Liver (tissue), 9 donors: Measurements from ENCODE around the gene CARMIL3. TPM values are rescaled to one million over a fixed set of nuclear protein-coding genes. Genes with fewer than 3 reads are reported as not detected.

Source experiments
- DNase-seq: peaks from one replicate; pipeline ENCODE4 v3.0.0-alpha.2; 2017; ENCODE audit warnings: low spot score
- H3K27ac ChIP-seq, 2 donors: one replicate each; pipeline ENCODE4 v1.7.0; 2013; ENCODE audit warnings: inconsistent platforms in 2 of 2, low read length in 2 of 2, control low read depth in 1 of 2, low read depth in 1 of 2, mild to moderate bottlenecking in 1 of 2
- H3K27me3 ChIP-seq, 4 donors: one replicate each; pipeline versions ENCODE4 v1.6.1 to v1.7.0; 2013; ENCODE audit warnings: low read length in 3 of 4, inconsistent platforms in 1 of 4, mild to moderate bottlenecking in 1 of 4, moderate library complexity in 1 of 4; ENCODE audit not compliant: control insufficient read depth in 4 of 4, insufficient read depth in 4 of 4
- H3K36me3 ChIP-seq, 4 donors: one replicate each; pipeline versions ENCODE4 v1.6.1 to v1.7.0; 2013; ENCODE audit warnings: low read length in 3 of 4, mild to moderate bottlenecking in 3 of 4, low read depth in 1 of 4, moderate library complexity in 1 of 4; ENCODE audit not compliant: control insufficient read depth in 4 of 4, insufficient read depth in 3 of 4
- H3K4me1 ChIP-seq, 4 donors: one replicate each; pipeline versions ENCODE4 v1.6.1 to v1.7.0; 2013; ENCODE audit warnings: low read length in 3 of 4, mild to moderate bottlenecking in 3 of 4, moderate library complexity in 1 of 4; ENCODE audit not compliant: control insufficient read depth in 4 of 4, insufficient read depth in 4 of 4
- H3K4me3 ChIP-seq, 3 donors: one replicate each; pipeline versions ENCODE4 v1.6.1 to v1.7.0; 2013; ENCODE audit warnings: low read length in 3 of 3, control low read depth in 1 of 3, low read depth in 1 of 3, mild to moderate bottlenecking in 1 of 3
- H3K9ac ChIP-seq, 2 donors: one replicate each; pipeline ENCODE4 v1.7.0; 2013; ENCODE audit warnings: low read length in 2 of 2, mild to moderate bottlenecking in 2 of 2, moderate library complexity in 2 of 2, control low read depth in 1 of 2, low read depth in 1 of 2
- H3K9me3 ChIP-seq, 4 donors: one replicate each; pipeline versions ENCODE4 v1.6.1 to v1.7.0; 2013; ENCODE audit warnings: low read length in 3 of 4; ENCODE audit not compliant: control insufficient read depth in 4 of 4
- CTCF ChIP-seq: fragments of 150-350 bp; IDR thresholded peaks from 2 replicates; pipeline ENCODE4 v1.5.1; 2017; ENCODE audit warnings: improper control_type of control experiment, low read depth, low read length; ENCODE audit not compliant: missing input control
- EGR1 ChIP-seq, 2 donors: IDR thresholded peaks; 2 replicates each; pipeline ENCODE4 v1.6.1; 2016 to 2018; ENCODE audit warnings: antibody characterized with exemption in 2 of 2, low read depth in 2 of 2
- FOXA1 ChIP-seq: IDR thresholded peaks from 2 replicates; pipeline ENCODE4 v1.6.1; 2016; ENCODE audit warnings: antibody characterized with exemption
- FOXA2 ChIP-seq: IDR thresholded peaks from 2 replicates; pipeline ENCODE4 v1.6.1; 2016; ENCODE audit warnings: antibody characterized with exemption
- GABPA ChIP-seq, 2 donors: IDR thresholded peaks in 1 of 2; conservative IDR thresholded peaks in 1 of 2; 2 replicates each; pipeline ENCODE4 v1.6.1; 2016; ENCODE audit warnings: antibody characterized with exemption in 2 of 2, mild to moderate bottlenecking in 1 of 2, moderate library complexity in 1 of 2
- HNF4G ChIP-seq: IDR thresholded peaks from 2 replicates; pipeline ENCODE4 v1.6.1; 2016; ENCODE audit warnings: antibody characterized with exemption
- JUND ChIP-seq, 2 donors: IDR thresholded peaks; 2 replicates each; pipeline ENCODE4 v1.6.1; 2016; ENCODE audit warnings: antibody characterized with exemption in 2 of 2
- MAX ChIP-seq: IDR thresholded peaks from 2 replicates; pipeline ENCODE4 v1.6.1; 2016; ENCODE audit warnings: antibody characterized with exemption
- NR2F2 ChIP-seq: IDR thresholded peaks from 2 replicates; pipeline ENCODE4 v1.6.1; 2016; ENCODE audit warnings: antibody characterized with exemption
- RAD21 ChIP-seq, 2 donors: IDR thresholded peaks; 2 replicates each; pipeline ENCODE4 v1.6.1; 2016; ENCODE audit warnings: antibody characterized with exemption in 2 of 2, mild to moderate bottlenecking in 2 of 2
- SP1 ChIP-seq: IDR thresholded peaks from 2 replicates; pipeline ENCODE4 v1.6.1; 2018; ENCODE audit warnings: antibody characterized with exemption, mild to moderate bottlenecking
- TAF1 ChIP-seq: conservative IDR thresholded peaks from 2 replicates; pipeline ENCODE4 v1.6.1; 2016; ENCODE audit warnings: antibody characterized with exemption, mild to moderate bottlenecking
- YY1 ChIP-seq: IDR thresholded peaks from 2 replicates; pipeline ENCODE4 v1.6.1; 2016; ENCODE audit warnings: antibody characterized with exemption, mild to moderate bottlenecking
- ZBTB33 ChIP-seq: IDR thresholded peaks from 2 replicates; pipeline ENCODE4 v1.6.1; 2016; ENCODE audit warnings: antibody characterized with exemption
- WGBS: extraction: QIAGEN DNeasy Blood & Tissue Kit; methylation state at CpG from one replicate; pipeline ENCODE4 v1.1.7; 2013; 5-methylcytosine and 5-hydroxymethylcytosine counted together
- polyA plus RNA-seq, 2 donors: library from polyadenylated mRNA; stranded (reverse) in 1 of 2; unstranded in 1 of 2; fragments of 200-250 nt in 1 of 2; fragments of >200 nt in 1 of 2; fragmentation: Nextera tagmentation in 1 of 2; extraction: Ambion mirVana in 1 of 2; gene quantifications; one replicate each; pipeline versions ENCODE4 v1.2.1 to v1.2.3, GENCODE V29; 2013 to 2015
- total RNA-seq, 2 donors: library from RNA; depleted of rRNA; stranded (reverse); fragments of >200 nt; gene quantifications; one replicate each; pipeline ENCODE4 v1.2.3, GENCODE V29; 2014
- TF ChIP-seq, protein P1 (sequence below): IDR thresholded peaks from 2 replicates; pipeline ENCODE4 v1.6.1; 2016; ENCODE audit warnings: antibody characterized with exemption
- TF ChIP-seq, protein P2 (sequence below): IDR thresholded peaks from 2 replicates; pipeline ENCODE4 v1.6.1; 2016; ENCODE audit warnings: antibody characterized with exemption, mild to moderate bottlenecking
- donor health status: healthy.
- donor health status: healthy.
- donor health status: healthy.
- donor health status: healthy.
- donor health status: healthy.

Gene CARMIL3
- total and polyA plus RNA-seq, 4 donors: 0.05 to 0.17 (median 0.17) TPM

DNA sequence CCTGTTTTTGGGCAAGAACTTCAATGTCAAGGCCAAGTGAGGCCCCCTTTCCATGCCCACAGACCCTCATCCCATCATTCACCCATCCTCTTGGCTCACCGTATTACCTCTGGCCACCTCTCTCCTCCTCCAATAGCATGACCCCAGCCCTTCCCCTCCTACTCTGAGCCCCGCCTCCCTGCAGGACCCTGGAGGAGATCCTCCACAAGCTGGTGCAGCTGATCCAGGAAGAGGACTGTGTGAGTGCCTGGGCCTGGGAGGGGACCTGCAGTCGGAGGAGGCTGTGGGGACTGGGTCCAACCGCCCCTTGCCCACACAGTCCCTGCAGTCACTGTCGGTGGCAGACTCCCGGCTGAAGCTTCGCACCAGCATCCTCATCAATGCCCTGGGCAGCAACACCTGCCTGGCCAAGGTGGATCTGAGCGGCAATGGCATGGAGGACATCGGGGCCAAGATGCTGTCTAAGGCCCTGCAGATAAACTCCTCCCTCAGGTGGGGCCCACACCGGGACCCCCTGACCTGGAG lies 7.2 kb downstream of the CARMIL3 start:
- Histone ChIP-seq H3K36me3 (no peaks in the 10 kb centered on the region), H3K9me3 (no peaks in the 10 kb centered on the region), H3K4me1 (peaks cover 30 to 68% (median 54%) of the 10 kb centered on the region in 4 donors), H3K27ac (no peak overlapping the region), H3K4me3 (no peak overlapping the region), H3K27me3 (no peaks in the 10 kb centered on the region), H3K9ac (no peak overlapping the region)
- no peak for DNase-seq
- 93% methylated on average over 10 of the region's 10 CpGs for WGBS
- TF ChIP-seq, protein P1, sequence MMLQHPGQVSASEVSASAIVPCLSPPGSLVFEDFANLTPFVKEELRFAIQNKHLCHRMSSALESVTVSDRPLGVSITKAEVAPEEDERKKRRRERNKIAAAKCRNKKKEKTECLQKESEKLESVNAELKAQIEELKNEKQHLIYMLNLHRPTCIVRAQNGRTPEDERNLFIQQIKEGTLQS: no peak
- TF ChIP-seq GABPA (IDR thresholded peaks at IDR 0.05 in 1 of 2, conservative IDR thresholded peaks at IDR 0.05 in 1 of 2) (no peak), FOXA2 (no peak), HNF4G (no peak), SP1 (no peak), JUND (IDR thresholded peaks at IDR 0.05) (no peak), YY1 (no peak), EGR1 (IDR thresholded peaks at IDR 0.05; ENCODE audit: low read depth in 2 of 2) (no peak), FOXA1 (no peak), ZBTB33 (no peak), NR2F2 (no peak), MAX (no peak), CTCF (no peak), RAD21 (IDR thresholded peaks at IDR 0.05) (no peak), TAF1 (no peak)
- TF ChIP-seq, protein P2, sequence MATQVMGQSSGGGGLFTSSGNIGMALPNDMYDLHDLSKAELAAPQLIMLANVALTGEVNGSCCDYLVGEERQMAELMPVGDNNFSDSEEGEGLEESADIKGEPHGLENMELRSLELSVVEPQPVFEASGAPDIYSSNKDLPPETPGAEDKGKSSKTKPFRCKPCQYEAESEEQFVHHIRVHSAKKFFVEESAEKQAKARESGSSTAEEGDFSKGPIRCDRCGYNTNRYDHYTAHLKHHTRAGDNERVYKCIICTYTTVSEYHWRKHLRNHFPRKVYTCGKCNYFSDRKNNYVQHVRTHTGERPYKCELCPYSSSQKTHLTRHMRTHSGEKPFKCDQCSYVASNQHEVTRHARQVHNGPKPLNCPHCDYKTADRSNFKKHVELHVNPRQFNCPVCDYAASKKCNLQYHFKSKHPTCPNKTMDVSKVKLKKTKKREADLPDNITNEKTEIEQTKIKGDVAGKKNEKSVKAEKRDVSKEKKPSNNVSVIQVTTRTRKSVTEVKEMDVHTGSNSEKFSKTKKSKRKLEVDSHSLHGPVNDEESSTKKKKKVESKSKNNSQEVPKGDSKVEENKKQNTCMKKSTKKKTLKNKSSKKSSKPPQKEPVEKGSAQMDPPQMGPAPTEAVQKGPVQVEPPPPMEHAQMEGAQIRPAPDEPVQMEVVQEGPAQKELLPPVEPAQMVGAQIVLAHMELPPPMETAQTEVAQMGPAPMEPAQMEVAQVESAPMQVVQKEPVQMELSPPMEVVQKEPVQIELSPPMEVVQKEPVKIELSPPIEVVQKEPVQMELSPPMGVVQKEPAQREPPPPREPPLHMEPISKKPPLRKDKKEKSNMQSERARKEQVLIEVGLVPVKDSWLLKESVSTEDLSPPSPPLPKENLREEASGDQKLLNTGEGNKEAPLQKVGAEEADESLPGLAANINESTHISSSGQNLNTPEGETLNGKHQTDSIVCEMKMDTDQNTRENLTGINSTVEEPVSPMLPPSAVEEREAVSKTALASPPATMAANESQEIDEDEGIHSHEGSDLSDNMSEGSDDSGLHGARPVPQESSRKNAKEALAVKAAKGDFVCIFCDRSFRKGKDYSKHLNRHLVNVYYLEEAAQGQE: no peak
